GM12875 (cell line): Measurements from ENCODE around the gene ARID1B.

Experiments used
- H3K4me3 ChIP-seq: one replicate; pipeline ENCODE4 v1.5.1; 2011; ENCODE audit warnings: low read depth, low read length, control low read depth
- TF ChIP-seq, protein P1 (sequence below): IDR thresholded peaks from 2 replicates; pipeline ENCODE4 v1.5.1; 2011; ENCODE audit warnings: low read depth, mild to moderate bottlenecking, control low read depth, inconsistent platforms, low read length, moderate library complexity, borderline replicate concordance; ENCODE audit not compliant: insufficient read depth

The ARID1B gene

DNA sequence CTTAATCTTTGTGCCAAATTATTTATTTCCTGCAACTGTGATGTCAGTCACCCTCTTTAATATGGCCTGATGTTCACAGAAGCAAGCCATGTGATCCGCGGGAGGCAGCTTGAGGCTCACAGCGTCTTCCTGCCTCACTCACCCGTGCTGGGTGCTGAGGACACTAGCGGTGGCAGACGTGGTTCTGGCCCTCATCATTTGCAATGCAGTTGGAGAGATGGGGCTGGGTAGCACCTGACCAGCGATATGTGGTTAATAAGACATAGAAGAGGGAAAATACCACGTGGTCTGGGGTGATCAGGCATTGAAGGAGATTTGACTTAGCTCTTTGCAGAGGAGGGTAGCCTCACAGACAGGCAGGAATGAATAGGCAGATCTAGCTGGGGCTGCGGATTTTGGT lies 281.4 kb downstream of the ARID1B start:
- TF ChIP-seq, protein P1, sequence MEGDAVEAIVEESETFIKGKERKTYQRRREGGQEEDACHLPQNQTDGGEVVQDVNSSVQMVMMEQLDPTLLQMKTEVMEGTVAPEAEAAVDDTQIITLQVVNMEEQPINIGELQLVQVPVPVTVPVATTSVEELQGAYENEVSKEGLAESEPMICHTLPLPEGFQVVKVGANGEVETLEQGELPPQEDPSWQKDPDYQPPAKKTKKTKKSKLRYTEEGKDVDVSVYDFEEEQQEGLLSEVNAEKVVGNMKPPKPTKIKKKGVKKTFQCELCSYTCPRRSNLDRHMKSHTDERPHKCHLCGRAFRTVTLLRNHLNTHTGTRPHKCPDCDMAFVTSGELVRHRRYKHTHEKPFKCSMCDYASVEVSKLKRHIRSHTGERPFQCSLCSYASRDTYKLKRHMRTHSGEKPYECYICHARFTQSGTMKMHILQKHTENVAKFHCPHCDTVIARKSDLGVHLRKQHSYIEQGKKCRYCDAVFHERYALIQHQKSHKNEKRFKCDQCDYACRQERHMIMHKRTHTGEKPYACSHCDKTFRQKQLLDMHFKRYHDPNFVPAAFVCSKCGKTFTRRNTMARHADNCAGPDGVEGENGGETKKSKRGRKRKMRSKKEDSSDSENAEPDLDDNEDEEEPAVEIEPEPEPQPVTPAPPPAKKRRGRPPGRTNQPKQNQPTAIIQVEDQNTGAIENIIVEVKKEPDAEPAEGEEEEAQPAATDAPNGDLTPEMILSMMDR, result no peak
- no peak overlapping the region for H3K4me3 ChIP-seq

DNA sequence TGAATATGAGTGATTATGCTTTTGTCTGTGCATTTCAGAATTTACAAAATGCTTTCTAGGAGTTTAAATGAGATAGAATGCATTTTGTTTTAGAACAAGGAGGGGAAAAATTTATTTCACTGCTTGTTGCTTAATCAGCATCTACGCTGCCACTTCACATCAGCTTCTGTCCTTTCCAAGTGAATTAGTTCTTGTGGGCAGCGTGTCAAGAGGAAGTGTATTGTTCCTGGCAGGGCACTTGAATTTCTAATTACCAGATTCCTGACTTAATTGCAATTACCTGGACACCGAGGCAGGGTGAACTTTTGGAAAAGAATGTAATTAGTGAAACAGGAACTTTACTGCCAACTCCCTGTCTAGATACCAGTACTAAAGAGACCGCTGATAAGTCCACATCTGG lies 282.6 kb downstream of the ARID1B start:
- TF ChIP-seq, protein P1, result no peak
- no peak overlapping the region for H3K4me3 ChIP-seq

DNA sequence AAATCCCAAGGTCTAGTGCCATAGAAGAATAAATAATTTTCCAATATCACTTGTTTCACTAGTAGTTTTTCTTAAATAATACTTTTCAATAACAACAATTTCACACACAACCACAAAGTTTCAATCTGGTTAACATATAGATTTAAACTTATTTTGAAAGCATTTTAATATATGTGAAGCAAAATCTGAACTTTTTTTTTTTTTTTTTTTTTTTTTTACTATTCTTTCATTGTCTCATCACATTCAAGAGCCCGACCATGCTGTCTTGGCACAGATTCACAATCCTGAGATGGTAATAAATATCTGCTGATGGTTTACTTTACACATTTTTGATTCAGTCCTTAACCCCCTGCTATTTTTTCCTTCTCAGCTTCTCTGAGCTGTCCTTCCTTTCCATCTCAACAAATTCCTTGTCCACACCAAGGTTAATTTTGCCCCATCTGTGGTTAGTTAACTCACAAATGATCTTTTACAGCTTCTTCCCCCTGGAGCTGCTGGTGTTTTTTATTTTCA lies 283.3 kb downstream of the ARID1B start:
- no peak overlapping the region for H3K4me3 ChIP-seq
- TF ChIP-seq, protein P1, result no peak

DNA sequence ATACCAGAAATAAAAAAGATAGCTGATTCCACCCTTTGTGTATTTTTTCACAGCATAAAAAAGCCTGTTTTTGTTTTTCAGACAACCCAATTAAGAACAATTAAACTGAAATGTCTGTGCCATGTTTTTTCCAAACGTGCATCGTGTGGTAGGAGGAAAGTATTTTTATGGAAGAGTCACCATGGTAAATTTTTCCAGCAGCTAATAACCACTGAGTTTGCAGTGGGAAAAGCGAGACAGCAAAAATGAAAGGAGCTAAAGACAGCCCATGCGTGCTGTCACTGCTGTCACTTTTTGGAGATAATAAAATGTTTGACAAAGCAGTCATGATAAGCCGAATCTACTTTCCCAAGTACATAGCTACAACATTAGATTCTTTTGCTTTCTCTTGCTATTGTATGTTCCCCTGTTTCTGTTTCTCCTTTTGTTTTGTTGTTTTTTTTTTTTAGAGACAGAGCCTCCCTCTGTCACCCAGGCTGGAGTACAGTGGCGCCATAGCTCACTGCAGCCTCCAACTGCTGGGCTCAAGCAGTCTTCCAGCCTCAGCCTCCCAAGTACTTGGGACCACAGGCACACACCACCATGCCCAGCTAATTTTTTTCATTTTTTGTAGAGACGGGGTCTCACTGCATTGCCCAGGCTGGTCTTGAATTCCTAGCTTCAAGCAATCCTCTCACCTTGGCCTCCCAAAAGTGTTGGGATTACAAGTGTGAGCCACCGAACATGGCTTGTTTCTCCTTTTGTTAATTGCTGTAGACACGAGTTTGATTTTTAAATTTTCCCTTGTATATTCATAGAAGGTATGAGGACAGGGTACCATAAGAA lies 284.8 kb downstream of the ARID1B start:
- no peak overlapping the region for H3K4me3 ChIP-seq
- TF ChIP-seq, protein P1, result no peak

DNA sequence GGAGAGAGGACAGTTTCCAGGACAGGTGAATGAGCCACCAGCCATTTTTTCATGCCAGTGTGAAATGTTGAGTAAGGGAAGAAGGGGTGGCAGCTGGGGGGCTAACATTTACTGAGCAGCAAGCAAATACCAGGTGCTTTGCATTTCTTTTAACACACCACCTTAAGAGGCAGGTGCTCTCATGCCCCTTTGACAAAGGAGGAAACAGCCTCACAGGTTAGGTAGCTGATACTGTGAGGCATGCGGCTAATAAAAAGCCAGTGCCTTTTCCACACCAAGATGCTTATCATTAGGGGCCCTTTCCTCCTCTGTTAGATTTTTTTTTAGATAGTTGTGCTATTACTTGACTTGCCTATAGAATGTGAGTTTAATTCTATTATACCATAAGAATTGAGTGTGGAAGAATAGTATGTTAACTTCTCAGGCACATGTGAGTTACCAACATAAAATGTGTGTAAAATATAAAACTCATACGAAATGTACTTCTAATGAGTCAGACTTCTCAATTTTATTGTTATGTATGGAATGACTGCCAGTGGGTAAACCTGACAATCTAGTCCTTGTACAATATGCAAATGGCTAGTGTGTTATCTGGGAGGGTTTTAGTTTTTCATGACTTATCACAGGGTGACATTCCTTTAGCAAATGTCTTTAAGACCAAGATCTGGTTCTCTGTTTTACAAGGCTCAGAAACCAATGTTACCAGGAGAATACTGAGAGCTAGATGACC lies 286.2 kb downstream of the ARID1B start:
- no peak overlapping the region for H3K4me3 ChIP-seq
- TF ChIP-seq, protein P1, result no peak

DNA sequence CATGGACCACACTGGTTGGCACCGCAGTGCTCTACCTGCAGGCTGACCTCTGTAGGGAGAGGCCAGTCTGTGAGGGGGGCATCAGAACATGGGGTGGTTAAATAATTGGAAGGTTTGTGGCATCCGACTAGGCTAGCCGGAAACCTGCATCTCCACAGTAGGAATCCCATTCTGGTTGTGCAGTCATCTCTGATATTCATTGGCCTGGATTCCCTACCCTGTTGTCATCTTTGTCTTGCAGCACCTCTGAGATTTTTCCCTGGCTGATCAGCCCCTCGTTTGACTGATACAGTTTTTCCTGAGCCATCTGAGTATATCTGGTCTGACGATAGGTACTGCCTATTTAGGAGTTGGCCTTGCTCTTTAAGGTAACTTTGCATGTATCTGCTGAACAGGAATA lies 286.7 kb downstream of the ARID1B start:
- no peak overlapping the region for H3K4me3 ChIP-seq

More for the DNA sequence above, 286.7 kb downstream of the ARID1B start:
- TF ChIP-seq, protein P1, result no peak
